ENCODE results near the gene TRIM41.
"Not testable (repeated sequence)": the region's sequence is repeated elsewhere in the genome, so short reads cannot be mapped to it uniquely, and the experiment has no call there.

Gene TRIM41

DNA sequence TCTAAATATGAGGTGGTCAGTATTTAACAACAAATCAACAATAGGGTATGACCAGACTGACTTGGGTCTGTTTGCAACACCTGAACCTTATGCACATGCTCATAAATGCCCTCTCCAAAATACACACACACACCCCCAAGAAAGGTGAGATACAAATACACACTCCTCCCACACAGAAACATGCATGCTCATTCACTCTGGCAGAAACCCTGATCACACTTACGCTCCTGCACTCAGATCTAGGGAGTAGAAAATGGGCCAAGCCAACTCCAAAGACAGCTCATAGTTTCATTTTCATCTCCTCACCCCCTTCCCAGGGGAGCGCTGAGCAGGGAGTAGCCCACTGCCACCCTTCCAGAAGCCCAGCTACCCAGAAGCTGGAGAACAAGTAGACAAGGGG, 29.4 kb upstream of the TRIM41 start:
- DNase-seq, result no peak

DNA sequence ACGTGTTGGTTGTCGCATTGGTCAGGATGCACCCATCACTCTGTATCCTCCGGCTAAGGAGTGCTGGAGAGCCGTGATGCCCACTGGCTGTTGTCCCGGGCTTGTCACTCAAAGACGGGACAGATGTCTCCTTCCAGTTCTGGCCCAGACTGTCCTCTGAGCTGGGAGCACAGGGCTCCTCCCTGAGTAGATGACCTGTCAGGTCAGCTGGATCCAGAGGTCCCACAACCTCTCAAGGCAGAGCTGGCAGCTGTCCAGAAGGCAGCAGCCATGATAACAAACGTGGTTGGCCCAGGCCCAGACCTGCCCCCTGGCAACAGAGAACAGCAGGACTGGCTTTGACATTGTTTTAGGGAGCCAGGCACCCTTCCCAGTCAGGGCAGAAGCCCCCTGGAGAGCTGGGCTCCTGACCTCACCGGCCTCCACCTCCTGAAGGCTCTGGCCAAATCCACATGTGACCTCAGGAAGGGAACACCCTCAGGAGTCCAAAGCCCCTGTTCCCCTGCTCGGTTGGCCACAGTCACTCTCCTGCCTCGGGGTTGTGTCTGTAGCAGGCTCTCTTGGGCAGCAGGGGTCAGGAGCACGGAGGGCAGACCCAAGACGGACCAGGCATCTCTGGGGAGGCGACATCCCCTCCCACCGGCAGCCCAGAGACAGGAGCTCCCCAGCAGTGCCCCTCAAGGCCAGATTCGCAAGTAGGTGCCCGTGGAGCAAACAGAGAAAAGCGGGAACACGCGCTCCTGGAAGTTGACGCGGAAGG, 28.4 kb upstream of the TRIM41 start:
- no peak for DNase-seq

DNA sequence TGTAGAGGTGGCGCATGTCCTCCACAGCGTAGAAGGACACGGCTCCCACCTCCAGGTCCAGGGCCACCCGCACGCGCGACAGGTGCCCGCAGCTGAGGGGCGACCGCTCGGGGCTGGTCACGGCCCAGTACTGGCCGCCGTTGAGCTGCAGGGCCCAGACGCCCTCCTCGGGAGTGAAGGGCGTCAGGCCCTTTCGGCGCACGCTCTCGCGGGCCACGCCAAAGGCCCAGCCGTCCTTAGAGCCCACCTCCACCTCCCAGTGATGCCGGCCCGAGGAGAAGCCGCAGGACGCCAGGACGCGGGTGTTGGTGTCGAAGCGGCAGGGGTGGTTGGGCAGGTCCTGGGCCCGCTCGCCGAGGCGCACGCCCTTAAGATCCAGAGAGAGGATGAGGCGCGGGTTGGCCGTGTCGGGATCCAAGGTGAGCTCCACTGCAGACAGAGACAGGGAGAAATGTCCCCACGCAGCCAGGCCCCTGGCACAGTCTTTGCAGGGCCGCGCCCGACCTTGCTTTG, 27.8 kb upstream of the TRIM41 start:
- no peak for DNase-seq

DNA sequence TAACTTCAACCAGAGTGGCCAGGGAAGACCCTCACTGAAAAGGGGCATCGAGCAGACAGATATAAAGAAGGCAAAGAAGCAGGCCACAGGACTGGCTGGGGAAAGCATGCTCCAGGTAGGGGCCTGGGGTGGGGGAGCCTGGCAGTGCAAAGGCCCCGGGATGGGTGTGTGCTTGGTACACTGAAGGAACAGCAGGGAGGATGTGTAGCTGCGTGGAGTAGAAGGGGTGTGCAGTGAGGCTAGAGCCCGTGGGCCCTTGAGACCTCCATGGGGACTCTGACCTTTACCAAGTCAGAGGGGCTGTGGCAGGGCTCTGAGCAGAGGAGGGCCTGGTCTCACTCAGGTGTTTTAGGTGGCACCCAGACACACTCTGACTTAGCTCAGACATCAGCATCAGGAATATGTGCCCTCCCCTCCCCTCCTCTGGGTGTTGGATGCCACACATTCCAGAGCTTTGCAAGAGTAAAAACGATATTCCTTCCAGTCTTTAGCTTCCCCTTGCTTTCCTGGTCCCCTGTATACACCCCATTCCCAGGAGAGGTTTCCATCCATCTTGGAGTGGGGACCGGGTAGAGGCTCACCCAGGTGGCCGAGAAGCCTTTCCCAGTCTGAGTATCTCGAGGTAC, 25.6 kb upstream of the TRIM41 start:
- DNase-seq, result no peak

DNA sequence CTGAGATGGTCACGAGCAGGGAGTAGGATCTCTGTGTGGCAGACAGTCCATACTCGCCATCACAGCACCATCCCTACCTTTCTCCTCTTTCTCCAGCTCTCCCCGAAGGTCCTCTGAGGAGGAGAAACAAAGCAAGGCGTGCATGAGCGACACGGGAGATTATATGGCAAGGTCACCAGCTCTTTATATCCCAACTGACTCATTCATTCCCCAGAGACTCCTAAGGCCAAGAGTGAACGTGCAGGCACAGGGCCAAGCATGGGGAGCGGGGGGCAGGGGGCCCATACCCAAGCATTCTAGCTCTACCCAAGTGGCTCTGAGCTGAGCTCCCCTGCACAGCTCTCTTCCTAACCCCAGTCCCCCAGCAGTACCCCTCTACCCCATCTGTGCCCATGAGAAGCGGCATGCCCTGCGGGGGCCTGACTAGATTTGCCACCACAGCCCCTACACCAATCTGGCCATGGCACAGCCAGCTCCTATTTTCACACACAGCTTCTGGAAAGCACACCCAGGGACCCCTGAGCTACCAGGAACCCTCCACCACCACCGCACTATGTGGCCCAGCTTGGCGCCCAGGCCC, 24.9 kb upstream of the TRIM41 start:
- no peak for DNase-seq

DNA sequence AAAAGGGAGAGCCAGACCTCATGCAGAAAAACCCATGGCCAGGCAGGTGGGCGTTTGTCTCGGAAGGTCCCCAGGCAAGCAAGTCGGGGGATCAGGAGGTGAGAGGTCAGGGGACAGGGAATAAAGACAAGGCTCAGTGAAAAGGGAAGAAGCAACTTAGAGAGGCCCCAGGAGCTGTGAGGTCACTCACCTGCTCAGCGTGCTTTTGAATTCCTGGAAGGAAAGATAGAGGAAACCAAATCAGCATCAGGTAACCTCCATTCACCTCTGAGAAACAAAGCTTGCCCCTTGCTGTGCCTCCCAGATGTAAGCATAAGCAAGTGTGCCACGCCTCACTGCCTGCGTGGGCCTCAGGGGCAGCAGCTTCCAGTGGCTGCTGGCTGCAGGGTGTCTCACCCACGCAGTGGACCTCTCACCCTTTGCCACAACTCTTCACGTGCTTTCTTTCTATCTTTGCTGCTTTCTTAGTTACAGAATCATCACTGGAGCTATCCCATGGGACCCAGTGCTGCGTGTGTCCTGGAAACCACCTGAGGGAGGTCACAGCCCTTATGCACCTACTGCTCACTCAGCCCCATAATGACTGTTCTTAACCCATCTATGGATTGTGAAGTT, 24.1 kb upstream of the TRIM41 start:
- no peak for DNase-seq

DNA sequence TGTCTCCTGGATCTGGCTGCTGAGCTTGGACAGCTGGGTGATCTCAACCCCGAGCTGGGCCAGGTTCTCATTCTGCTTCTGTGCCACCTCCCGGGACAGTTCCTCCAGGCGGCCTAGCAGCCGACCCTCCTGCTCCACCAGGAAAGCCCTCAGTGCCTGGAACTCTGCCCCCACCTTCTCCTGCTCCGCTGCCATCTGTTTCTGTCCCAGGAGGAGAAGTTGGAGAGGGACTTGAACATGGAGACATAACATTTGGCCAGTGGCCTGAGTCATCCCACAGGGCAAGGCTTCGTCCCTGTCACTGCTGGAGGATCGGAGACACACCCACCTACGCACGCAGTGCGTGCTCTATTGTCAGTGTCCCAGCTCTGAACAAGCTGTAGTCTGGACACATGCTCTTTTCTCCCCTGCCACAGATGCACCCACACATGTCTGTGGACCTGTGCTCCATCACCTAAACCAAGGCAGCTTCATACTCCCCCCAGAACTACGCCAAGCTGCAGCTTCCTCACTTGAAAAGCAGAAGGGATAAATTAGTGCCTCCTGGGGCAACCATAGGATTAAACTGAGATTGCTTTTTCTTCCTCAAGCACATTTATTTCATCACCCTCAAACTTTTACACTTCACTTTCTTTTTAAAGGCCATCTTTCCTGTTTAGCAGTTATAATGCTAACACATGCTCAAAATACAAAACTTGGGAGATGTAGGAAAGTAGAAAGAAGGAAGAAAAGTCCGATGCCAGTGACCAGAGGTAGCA, 23.0 kb upstream of the TRIM41 start:
- DNase-seq, result no peak

DNA sequence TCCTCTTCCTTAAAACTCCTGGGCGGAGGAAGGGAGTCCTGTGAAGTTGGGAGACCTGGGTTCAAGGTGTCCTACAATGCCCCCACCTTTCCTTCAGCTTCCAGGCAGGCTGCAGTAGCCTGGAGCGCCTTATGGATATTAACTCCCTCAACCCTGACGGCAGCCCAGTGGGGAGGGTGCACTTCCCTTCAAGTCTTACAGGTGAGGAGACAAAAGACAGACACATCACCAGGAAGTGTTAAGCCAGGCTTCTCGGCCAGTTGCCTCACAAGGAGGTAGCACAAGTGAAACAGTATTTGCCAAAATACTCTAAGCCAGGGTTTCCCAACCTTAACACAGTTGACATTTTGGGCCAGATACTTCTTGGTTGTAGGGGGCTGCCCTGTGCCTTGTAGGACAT, 22.3 kb upstream of the TRIM41 start:
- DNase-seq, result no peak

DNA sequence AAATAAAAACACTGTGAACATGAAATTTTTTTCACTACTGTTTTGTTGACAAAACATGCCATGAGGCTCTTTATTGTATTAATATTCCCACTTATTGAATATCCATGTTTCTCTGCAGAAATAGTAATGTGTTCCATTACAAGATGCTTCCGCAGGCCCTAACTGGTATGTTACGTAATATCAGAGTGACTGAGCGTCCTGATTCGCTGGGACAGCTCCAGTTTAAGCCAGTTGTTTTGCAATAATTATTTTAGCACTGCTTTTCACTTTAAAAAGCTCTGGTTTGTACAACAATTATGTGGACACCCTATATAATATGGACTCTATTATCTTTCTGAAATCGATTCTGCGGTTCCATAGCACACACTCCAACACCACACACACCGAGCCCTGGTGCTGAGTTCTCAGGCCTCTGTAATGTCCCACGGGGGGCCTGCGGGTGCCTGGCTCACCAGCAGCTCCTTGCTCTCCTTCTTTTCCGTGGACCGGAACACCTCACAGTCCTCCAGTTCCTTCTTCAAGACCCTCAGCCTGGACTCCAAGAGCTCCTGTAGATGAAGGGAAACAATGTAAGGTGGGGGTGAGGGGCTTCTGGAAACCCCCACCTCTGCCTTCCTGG, 19.9 kb upstream of the TRIM41 start:
- DNase-seq, result no peak

DNA sequence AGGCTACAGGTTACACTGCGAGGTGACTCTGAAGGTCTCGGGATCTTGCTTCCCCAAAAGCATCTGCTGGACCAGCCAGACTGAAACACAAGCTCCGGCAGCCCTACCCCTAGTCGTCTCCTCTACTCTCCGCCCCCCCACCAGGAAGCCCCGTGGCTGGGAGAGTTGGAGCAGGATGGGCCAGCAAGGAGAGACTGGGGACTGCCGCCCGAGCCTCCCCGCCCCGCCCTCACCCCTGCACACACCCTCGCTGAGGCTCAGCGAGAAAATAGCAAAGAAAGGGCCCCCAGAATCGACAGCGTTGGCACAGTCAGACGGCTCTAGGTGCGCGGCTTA, 19.3 kb upstream of the TRIM41 start:
- no peak for DNase-seq

DNA sequence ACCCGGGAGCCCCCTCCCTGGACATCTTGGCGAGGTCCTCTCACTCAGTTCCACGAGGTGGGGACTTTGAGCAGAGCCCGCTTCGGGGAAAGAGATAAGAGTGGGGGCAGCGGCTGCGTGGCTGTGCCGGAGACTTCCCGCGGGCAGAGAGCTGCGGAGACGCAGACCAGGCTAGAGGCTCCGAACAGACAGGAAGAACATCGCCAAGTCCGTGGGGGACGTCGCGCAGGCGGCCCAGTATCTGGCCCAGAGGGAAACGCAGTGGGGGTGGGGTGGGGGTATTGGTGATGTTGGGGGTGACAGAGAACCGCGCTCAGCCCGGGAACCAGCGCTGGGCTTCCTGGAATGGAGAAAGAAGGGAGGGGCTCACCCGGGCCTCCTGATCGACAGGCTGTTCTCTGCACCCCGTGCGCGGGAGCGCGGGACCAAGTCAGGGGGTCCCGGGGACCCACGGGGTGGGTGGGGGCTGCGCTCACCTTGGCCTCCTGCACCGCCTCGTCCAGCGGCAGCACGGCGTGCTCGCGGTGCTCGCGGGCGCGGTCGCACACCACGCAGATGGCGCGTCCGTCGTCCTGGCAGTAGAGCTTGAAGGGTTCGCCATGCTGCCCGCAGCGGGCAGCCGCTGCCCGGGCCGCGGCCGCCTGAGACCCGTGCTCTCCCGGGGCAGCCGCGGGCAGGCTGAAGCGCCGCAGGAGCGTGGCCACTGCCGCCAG, 18.8 kb upstream of the TRIM41 start:
- no peak for DNase-seq

DNA sequence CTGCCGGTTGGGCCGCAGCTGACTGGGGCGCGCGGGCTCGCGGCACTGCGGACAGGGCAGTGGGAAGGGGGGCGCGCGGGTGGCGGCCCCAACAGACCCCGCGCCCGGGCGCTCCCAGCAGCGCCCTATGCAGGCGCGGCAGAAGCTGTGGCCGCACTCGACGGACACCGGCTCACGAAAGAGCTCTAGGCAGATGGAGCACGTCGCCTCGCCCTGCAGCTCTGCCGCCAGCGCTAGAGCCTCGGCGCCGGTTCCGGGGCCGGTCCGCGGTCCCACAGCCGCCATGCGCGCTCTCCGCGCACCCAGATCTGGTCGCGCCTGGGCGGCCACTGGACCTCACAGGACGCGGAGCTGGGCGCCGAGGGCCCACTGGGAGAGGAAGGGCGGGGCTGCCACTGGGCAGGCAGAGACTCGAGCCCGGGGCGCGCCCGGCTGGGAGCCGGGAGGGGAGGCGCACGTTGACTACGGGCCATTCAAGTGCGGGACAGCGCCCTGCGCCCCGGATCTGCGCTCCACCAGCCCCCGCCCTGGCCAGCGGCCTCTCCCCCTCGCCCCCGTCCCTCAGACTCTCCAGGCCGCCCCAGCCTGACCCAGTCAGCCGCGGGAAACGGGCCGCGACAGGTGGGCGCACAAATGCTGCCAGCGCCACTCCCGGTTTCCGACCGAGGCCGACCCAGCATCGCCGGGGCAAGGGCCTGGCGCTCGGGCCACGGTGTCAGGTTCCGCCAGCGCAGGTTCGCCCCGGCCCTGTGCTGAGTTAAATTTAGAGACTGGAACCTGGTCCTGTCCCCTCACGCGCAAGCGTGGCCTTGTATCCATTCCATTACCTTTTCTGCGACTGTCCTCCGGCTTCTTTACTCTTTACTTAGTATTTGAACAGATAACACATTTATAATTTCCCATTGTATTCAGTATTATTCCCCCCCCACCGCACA, 18.0 kb upstream of the TRIM41 start, which contains the start of gene TRIM7:
Gene TRIM7 (minus strand): TSS at position 371 of the 935 bp plus-strand sequence. CDS start 86 bp downstream, at position 285.
- no peak for DNase-seq

DNA sequence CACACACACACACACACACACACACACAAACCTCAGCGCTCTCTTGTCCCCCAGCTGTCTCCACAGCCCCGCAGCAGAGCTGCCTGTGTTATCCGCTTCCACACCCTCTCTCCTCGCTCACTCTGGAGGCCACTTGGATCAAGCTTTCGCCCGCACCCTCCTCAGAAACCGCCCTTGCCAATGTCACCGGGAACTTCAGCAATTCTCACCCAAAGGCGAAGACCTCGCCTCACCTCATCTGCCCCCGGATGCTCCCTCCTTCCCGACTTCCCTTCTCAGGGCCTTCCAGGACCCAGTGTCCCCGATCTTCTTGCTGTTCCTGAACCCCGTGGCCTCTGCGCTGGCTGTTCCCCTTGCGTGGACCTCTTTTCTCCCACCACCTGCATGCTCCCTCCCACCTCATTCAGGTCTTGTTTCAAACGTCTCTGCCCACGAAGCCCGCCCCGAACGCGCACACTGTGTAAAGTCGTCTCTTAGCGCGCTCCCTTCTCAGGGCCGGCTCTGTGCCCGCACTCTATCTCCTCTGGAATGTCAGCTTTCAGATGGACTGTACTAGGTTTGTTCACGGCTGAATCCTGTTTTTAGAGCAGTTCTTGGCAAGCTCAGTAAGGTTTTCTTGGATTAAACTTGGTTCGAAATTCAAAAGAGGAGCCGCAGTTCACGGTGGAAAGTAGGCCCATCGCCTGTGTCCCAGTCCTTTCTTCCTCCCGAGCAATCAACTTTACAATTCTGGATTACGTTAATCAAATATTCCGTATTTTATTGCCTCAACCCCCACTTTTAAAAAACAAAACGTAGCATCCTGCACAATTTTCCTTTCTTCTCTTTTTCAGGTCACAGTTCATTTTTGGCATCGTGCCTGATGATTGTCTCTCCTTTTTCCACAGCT, 17.1 kb upstream of the TRIM41 start:
- DNase-seq, result no peak

DNA sequence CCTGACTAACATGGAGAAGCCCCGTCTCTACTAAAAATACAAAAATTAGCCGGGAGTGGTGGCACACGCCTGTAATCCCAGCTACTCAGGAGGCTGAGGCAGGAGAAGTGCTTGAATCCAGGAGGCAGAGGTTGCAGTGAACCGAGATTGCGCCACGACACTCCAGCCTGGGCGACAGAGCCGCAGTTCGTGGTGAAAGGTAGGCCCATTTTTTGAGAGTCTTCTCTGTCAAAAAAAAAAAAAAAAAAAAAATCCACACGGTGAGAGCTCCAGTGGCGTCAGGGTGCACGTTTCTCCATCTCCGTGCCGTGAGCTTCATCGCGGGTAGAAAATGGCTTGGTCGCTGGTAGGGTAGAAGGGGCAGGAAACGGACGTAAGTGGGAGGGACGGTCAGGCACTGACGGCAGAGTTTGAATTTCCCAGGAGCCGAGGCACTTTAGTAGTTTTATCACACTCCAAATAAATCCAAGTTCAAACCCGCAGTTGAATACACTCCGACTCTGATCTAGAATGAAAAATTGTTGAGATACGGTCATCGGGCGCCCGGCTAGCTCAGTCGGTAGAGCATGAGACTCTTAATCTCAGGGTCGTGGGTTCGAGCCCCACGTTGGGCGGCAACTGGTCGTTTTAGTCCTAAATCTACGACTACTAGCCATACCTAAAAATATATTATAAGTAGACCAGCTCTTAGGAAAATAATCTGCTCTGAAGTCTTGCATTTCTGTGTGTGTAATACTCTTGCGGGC, 15.7 kb upstream of the TRIM41 start:
- DNase-seq, result no peak

DNA sequence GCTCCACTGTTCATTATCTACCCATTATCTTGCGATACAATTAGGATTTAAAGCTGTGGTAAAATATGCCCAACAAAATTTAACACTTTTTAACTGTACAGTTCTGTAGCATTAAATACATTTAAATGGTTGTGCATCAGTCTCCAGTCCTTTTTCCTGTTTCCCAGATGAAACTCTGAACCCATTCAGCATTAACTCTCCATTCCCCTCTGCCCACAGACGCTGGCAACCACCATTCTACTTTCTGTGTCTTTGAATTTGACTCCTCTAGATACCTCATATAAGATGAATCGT, 15.2 kb upstream of the TRIM41 start:
- no peak for DNase-seq

DNA sequence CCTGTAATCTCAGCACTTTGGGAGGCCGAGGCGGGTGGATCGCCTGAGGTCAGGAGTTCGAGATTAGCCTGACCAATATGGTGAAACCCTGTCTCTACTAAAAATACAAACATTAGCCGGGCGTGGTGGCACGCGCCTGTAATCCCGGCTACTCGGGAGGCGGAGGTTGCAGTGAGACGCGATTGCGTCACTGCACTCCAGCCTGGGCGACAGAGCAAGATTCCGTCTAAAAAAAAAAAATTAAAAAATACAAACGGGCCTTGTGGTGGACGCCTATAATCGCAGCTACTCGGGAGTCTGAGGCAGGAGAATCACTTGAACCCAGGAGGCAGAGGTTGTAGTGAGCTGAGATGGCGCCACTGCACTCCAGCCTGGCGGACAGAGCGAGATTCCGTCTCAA, 14.1 kb upstream of the TRIM41 start:
- not testable (repeated sequence) for DNase-seq

DNA sequence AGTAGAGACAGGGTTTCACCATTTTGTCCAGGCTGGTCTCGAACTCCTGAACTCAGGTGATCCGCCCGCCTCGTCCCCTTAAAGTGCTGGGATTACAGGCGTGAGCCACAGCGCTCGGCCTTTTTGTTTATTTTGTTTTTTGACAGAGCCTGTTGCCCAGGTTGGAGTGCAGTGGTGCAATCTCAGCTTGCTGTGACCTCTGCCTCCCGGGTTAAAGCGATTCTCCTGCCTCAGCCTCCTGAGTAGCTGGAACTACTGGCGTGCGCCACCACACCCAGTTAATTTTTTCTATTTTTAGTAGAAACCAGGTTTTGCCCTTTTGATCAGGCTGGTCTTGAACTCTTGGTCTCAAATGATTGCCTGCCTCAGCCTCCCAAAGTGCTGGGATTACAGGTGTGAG, 12.9 kb upstream of the TRIM41 start:
- DNase-seq, result not testable (repeated sequence)

DNA sequence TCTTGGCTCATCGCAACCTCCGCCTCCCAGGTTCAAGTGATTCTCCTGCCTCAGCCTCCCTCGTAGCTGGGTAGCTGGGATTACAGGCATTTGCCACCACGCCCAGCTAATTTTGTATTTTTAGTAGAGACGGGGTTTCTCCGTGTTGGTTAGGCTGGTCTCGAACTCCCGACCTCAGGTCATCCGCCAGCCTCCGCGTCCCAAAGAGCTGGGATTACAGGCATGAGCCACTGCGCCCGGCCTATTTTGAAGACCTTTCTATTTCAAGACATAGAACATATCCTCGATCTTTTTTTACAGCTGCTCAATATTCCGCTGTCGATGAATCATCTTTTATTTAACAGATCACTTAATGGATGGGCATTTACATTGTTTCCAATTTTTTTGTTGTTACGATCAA, 12.4 kb upstream of the TRIM41 start:
- not testable (repeated sequence) for DNase-seq

DNA sequence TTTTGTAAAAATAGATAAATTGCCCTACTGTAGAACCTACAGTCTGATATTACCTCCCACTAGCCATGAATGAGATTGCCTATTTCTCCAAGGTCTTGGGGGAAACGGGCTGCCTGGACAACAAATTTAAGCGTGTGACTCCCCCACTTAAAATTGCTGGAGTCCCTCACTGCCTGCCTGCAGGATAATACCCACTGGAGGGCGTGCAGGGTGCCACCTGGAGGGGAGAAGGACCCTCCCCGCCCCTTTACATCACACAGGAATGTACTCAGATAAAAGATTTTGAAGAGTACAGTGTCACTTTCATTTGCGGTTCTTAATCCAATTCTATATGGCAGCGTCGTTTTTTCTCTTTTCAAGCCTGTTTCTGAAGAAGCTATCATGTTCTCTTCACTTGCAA, 11.9 kb upstream of the TRIM41 start:
- no peak for DNase-seq

Data from effector CD8-positive, alpha-beta T cell (primary cell).